DOHH2 (cell line): Measurements from ENCODE around the gene DNAH5.

Experiments
- H3F3A ChIP-seq: fragments of 200-600 bp; sonication (generic), shearing (Covaris generic); 2 replicates; pipeline ENCODE4 v1.6.0; 2016; ENCODE audit warnings: antibody characterized with exemption, mild to moderate bottlenecking; ENCODE audit not compliant: control insufficient read depth, insufficient read depth
- H3K27ac ChIP-seq: fragments of 200-600 bp; sonication (generic); 2 replicates; pipeline ENCODE4 v1.5.1; 2014; ENCODE audit warnings: low read depth, mild to moderate bottlenecking, low read length, moderate library complexity
- H3K27me3 ChIP-seq: fragments of 200-600 bp; sonication (generic); 2 replicates; pipeline ENCODE4 v1.6.1; 2014; ENCODE audit warnings: mild to moderate bottlenecking, low read length, mixed read lengths; ENCODE audit not compliant: control insufficient read depth
- H3K36me3 ChIP-seq: fragments of 200-600 bp; sonication (generic); 2 replicates; pipeline ENCODE4 v1.6.1; 2014; ENCODE audit warnings: mild to moderate bottlenecking, low read length, moderate library complexity, mixed read lengths; ENCODE audit not compliant: control insufficient read depth
- H3K4me1 ChIP-seq: fragments of 200-600 bp; sonication (generic); 2 replicates; pipeline ENCODE4 v1.6.1; 2014; ENCODE audit warnings: mild to moderate bottlenecking, low read length, mixed read lengths; ENCODE audit not compliant: control insufficient read depth
- H3K4me2 ChIP-seq: fragments of 200-600 bp; sonication (generic); 2 replicates; pipeline ENCODE4 v1.6.0; 2014; ENCODE audit warnings: mild to moderate bottlenecking, low read length, moderate library complexity
- H3K4me3 ChIP-seq: fragments of 200-600 bp; sonication (generic); 2 replicates; pipeline ENCODE4 v1.5.1; 2014; ENCODE audit warnings: mild to moderate bottlenecking, low read length, mixed read lengths
- H3K79me2 ChIP-seq: fragments of 200-600 bp; sonication (generic); 2 replicates; pipeline ENCODE4 v1.6.1; 2014; ENCODE audit warnings: mild to moderate bottlenecking, low read length, mixed read lengths; ENCODE audit not compliant: control insufficient read depth
- H3K9me2 ChIP-seq: fragments of 200-600 bp; sonication (generic); replicated peaks from 2 replicates; pipeline ENCODE4 v1.6.1; 2014; ENCODE audit warnings: mild to moderate bottlenecking, low read length, mixed read lengths; ENCODE audit not compliant: control insufficient read depth
- H3K9me3 ChIP-seq: fragments of 200-600 bp; sonication (generic); 2 replicates; pipeline ENCODE4 v1.6.1; 2014; ENCODE audit warnings: antibody characterized with exemption, low read length, mixed read lengths; ENCODE audit not compliant: control insufficient read depth, insufficient read depth
- H4K20me1 ChIP-seq: fragments of 200-600 bp; sonication (generic); 2 replicates; pipeline ENCODE4 v1.6.0; 2014; ENCODE audit warnings: low read depth, mild to moderate bottlenecking, antibody characterized with exemption, low read length, moderate library complexity; ENCODE audit not compliant: control insufficient read depth, insufficient read depth
- CTCF ChIP-seq: fragments of 200-600 bp; sonication (generic); IDR thresholded peaks from one replicate; pipeline ENCODE4 v1.5.1; 2014; ENCODE audit warnings: antibody characterized with exemption, mild to moderate bottlenecking, low read depth, low read length; ENCODE audit not compliant: poor library complexity, severe bottlenecking
- EZH2phosphoT487 ChIP-seq: fragments of 200-600 bp; sonication (generic); IDR thresholded peaks from 2 replicates; pipeline ENCODE4 v1.6.1; 2017; ENCODE audit warnings: borderline replicate concordance, mild to moderate bottlenecking, antibody characterized with exemption, low read length, moderate library complexity, mixed read lengths

Gene DNAH5

GRCh38 chr5:13934125-13934524, 10.4 kb downstream of the DNAH5 start:
- Histone ChIP-seq H3K9me3 (no peaks in the 10 kb centered on the region), H4K20me1 (no peaks in the 10 kb centered on the region), H3K4me2 (no peak overlapping the region), H3K79me2 (no peaks in the 10 kb centered on the region), H3K4me3 (no peak overlapping the region), H3K27me3 (0 out of 2 replicates have a peak, but pooled peaks cover 4% of the 10 kb centered on the region), H3K4me1 (no peaks in the 10 kb centered on the region), H3K36me3 (no peaks in the 10 kb centered on the region), H3K9me2 (no peaks in the 10 kb centered on the region), H3K27ac (no peak overlapping the region), H3F3A (no peaks in the 10 kb centered on the region)
- TF ChIP-seq EZH2phosphoT487: no peak
- no peak for TF ChIP-seq CTCF

GRCh38 chr5:13932561-13932960, 11.9 kb downstream of the DNAH5 start:
- H3F3A ChIP-seq: no peaks in the 10 kb centered on the region

GRCh38 chr5:13932011-13932410, 12.5 kb downstream of the DNAH5 start:
- no peaks in the 10 kb centered on the region for H3K4me1 ChIP-seq
- H3K4me2 ChIP-seq: no peak overlapping the region
- TF ChIP-seq EZH2phosphoT487 (no peak), CTCF (no peak)

More at GRCh38 chr5:13932561-13932960, 11.9 kb downstream of the DNAH5 start:
- Histone ChIP-seq H3K27me3 (0 out of 2 replicates have a peak, but pooled peaks cover 4% of the 10 kb centered on the region), H4K20me1 (no peaks in the 10 kb centered on the region), H3K27ac (no peak overlapping the region), H3K4me2 (no peak overlapping the region), H3K4me1 (no peaks in the 10 kb centered on the region), H3K9me2 (no peaks in the 10 kb centered on the region), H3K79me2 (no peaks in the 10 kb centered on the region), H3K4me3 (no peak overlapping the region), H3K36me3 (no peaks in the 10 kb centered on the region), H3K9me3 (no peaks in the 10 kb centered on the region)
- TF ChIP-seq CTCF (no peak), EZH2phosphoT487 (no peak)

More at GRCh38 chr5:13932011-13932410, 12.5 kb downstream of the DNAH5 start:
- Histone ChIP-seq H3K27me3 (0 out of 2 replicates have a peak, but pooled peaks cover 4% of the 10 kb centered on the region), H3K79me2 (no peaks in the 10 kb centered on the region), H4K20me1 (no peaks in the 10 kb centered on the region), H3K4me3 (no peak overlapping the region), H3K9me2 (no peaks in the 10 kb centered on the region), H3F3A (no peaks in the 10 kb centered on the region), H3K36me3 (no peaks in the 10 kb centered on the region), H3K9me3 (no peaks in the 10 kb centered on the region), H3K27ac (no peak overlapping the region)
